ENCODE data around the gene CKAP2L. TPM values are rescaled to one million over a fixed set of nuclear protein-coding genes. Genes with fewer than 3 reads are reported as not detected.

CKAP2L gene
- total RNA-seq, 2 donors from 2014 or later, result 6.4 to 13.5 TPM

DNA sequence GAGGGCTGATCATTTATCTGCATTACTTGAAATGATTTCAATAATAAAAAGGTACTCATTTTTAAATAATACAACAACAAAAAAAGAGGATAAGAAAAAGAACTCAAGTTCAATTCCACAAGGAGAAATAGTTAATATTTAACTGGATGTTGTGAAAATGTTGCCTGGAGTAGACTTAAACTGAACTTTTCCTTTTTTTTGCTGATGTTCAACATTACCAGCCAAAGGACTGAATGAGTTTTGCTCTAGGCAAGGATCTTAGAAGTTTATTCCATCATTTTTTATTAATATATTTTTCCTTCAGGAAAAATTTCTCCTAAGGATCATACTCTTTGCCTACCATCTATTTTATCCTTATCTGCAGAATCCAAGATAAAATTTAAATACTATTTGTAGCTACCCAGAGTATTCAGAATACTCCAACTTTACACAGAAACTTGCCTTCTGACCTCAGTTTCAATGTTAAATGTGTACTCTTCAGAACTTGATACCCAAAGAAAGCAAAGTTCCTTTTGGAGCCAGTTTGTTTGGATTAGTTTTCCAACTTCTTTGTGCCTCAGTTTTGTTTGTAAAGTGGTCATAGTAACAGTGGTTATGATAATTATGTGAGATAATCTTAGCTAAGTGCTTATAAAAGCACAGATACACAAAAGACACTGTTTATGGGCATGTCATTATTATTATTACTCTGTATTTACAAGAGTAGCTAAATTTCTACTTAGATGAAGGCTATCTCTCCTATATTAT is 12.8 kb downstream of the CKAP2L start:
- Histone ChIP-seq H3K27ac (no peak overlapping the region), H3K9ac (ENCODE audit: low read depth in 2 of 2, low read length in 2 of 2) (no peak overlapping the region), H3K36me3 (no peaks in the 10 kb centered on the region), H3K4me1 (no peaks in the 10 kb centered on the region), H3K4me3 (no peak overlapping the region), H3K9me3 (no peaks in the 10 kb centered on the region), H3K27me3 (no peaks in the 10 kb centered on the region)
- TF ChIP-seq, protein P1, sequence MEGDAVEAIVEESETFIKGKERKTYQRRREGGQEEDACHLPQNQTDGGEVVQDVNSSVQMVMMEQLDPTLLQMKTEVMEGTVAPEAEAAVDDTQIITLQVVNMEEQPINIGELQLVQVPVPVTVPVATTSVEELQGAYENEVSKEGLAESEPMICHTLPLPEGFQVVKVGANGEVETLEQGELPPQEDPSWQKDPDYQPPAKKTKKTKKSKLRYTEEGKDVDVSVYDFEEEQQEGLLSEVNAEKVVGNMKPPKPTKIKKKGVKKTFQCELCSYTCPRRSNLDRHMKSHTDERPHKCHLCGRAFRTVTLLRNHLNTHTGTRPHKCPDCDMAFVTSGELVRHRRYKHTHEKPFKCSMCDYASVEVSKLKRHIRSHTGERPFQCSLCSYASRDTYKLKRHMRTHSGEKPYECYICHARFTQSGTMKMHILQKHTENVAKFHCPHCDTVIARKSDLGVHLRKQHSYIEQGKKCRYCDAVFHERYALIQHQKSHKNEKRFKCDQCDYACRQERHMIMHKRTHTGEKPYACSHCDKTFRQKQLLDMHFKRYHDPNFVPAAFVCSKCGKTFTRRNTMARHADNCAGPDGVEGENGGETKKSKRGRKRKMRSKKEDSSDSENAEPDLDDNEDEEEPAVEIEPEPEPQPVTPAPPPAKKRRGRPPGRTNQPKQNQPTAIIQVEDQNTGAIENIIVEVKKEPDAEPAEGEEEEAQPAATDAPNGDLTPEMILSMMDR (IDR thresholded peaks at IDR 0.05), result no peak
- intact Hi-C loops (cut with DNase I), result no loop called here
- no peak for DNase-seq

DNA sequence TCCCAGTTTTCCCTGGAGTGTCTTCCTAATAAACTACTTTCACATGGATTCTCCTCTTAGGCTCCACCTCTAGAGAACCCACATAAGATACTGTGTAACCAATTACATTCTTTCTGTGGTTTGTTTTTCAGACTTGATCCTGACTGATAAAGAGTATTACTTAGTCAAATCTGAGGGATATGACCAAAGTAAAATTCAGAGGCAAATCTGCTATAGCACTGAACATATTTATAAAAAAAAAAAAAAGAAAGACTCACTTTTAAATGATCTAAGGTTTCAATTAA is 13.9 kb downstream of the CKAP2L start:
- TF ChIP-seq, protein P1 (IDR thresholded peaks at IDR 0.05), result no peak
- H3K27me3 ChIP-seq, result no peaks in the 10 kb centered on the region
- H3K27ac ChIP-seq, result no peak overlapping the region
- H3K9ac ChIP-seq (ENCODE audit: low read depth in 2 of 2, low read length in 2 of 2), result no peak overlapping the region
- H3K36me3 ChIP-seq, result no peaks in the 10 kb centered on the region
- intact Hi-C loops (cut with DNase I), result no loop called here
- no peaks in the 10 kb centered on the region for H3K4me1 ChIP-seq
- DNase-seq, result no peak
- H3K9me3 ChIP-seq, result no peaks in the 10 kb centered on the region
- H3K4me3 ChIP-seq, result no peak overlapping the region

DNA sequence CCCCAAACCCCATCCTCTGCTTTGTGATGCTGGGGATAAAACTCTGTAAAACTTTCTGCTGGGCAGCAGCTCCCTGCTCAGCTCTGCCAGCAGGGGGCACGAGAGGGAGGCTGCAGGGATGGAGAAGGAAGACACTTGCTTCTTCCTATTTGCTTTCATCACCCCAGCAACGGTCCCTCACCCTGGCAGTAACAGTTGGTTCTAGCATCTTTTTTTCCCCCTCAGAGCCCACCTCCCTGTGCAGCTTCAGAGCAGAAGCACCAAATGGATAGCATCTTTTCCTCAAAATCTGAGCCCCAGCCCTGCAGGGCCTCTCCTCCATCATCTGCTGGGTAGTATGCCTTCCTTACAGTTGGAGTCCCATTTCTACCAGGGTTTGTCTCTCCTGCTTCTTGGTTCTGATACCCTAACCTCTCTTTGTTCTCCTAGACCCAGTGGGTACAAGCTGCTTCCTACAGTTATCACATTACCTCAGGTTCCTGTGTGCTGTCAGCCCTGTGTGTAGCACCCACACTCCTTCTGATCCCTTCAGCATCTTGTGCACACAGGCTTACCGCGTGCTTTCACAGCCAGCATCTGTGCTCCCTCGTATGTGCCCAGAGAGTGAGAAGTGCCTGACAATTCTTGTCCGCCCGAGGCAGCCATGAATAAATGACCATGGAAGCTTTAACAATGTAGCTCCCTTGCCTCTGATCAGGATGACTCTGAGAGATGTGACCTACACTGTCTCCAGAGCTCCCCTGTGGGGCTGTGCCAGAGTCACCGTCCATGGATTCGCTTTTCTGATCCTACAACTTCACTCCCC is 14.5 kb downstream of the CKAP2L start:
- H3K27ac ChIP-seq, result no peak overlapping the region
- intact Hi-C loops (cut with DNase I), result loop anchor here (2.0 to 5.0 kb wide), 3 partner anchors 132 to 207 kb away; no protein-coding TSS in a partner anchor
- TF ChIP-seq, protein P1 (IDR thresholded peaks at IDR 0.05), result peak; percentile 90

DNA sequence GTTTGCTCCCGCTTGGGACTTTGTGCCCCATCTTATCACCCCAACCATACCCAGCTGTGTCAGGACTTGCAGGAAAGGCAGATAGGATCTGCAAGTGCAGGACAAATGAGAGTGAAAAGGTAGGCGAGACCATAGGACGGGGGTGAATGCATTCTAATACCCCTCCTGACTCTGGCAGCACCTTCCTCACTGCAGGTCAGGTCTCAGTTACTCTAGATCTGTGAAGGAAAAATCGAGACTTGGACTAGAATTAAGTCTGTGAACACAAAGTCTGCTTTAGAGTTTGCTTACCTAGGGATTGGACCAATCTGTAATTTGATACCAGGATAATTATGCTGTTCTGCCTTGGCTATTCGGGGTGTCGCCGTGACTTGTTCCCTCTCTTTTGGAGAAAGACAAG is 23.9 kb downstream of the CKAP2L start:
- Histone ChIP-seq H3K4me1 (no peaks in the 10 kb centered on the region), H3K9ac (ENCODE audit: low read depth in 2 of 2, low read length in 2 of 2) (no peak overlapping the region), H3K4me3 (no peak overlapping the region), H3K36me3 (no peaks in the 10 kb centered on the region), H3K27me3 (no peaks in the 10 kb centered on the region), H3K9me3 (no peaks in the 10 kb centered on the region), H3K27ac (no peak overlapping the region)
- TF ChIP-seq, protein P1 (IDR thresholded peaks at IDR 0.05), result no peak
- no peak for DNase-seq
- intact Hi-C loops (cut with DNase I), result no loop called here

More for the DNA sequence above, 14.5 kb downstream of the CKAP2L start:
- no peaks in the 10 kb centered on the region for H3K27me3 ChIP-seq
- H3K4me1 ChIP-seq, result no peaks in the 10 kb centered on the region
- H3K9me3 ChIP-seq, result no peaks in the 10 kb centered on the region
- H3K4me3 ChIP-seq, result no peak overlapping the region
- no peak overlapping the region for H3K9ac ChIP-seq (ENCODE audit: low read depth in 2 of 2, low read length in 2 of 2)
- no peaks in the 10 kb centered on the region for H3K36me3 ChIP-seq
- peak; percentile 80 for DNase-seq

DNA sequence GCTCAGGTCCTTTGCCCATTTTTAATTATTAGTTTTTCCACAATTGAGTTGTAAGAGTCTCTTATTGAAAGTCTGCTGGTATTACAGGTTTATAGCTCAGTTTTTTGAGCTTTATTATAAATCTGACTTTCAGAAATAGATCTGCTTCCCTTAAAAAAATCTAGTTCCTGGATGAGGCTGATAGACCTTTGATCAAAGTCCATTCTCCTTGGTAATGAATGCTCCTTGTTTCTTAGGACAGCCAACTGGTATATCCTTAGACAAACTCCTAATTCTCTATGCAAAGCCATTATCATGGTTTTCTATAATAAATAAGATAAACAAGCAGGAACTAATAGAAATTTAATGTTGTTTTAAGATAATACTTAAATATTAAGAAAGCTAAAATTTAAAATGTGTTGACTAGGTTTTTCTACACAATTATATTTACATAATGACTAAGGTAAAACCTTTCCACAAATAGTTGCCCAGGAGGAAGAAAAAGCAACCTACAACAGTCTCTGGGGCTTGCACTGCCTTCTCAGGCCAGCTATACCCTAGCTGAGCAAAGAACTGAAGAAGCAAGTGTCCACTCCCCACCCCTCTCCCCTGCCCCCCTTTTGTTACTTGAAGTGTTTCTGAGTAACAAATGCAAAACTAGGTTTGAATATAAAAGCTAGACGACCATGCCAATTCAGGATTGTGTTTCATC is 26.7 kb downstream of the CKAP2L start:
- H3K4me3 ChIP-seq, result no peak overlapping the region
- TF ChIP-seq, protein P1 (IDR thresholded peaks at IDR 0.05), result no peak
- DNase-seq, result no peak
- H3K36me3 ChIP-seq, result no peaks in the 10 kb centered on the region
- no peak overlapping the region for H3K27ac ChIP-seq
- no peaks in the 10 kb centered on the region for H3K9me3 ChIP-seq
- H3K9ac ChIP-seq (ENCODE audit: low read depth in 2 of 2, low read length in 2 of 2), result no peak overlapping the region
- no peaks in the 10 kb centered on the region for H3K27me3 ChIP-seq
- intact Hi-C loops (cut with DNase I), result no loop called here
- no peaks in the 10 kb centered on the region for H3K4me1 ChIP-seq
